ENCODE data around the gene PJVK.

Gene PJVK

GRCh38 chr2:178429336-178429735 is 21.8 kb upstream of the PJVK start:
- peaks cover 82% of the 10 kb centered on the region for H3K36me3 ChIP-seq (ENCODE audit: insufficient read depth, insufficient read length, low read length)
- H3K9ac ChIP-seq (ENCODE audit: insufficient read length, low read depth), result no peak overlapping the region
- H3K27me3 ChIP-seq (ENCODE audit: insufficient read depth, insufficient read length), result no peaks in the 10 kb centered on the region
- H3K4me3 ChIP-seq (ENCODE audit: insufficient read length, low read depth), result no peak overlapping the region
- TF ChIP-seq ZNF274 (IDR thresholded peaks at IDR 0.05; ENCODE audit: low read depth, low read length) (no peak), YY1 (IDR thresholded peaks at IDR 0.05; ENCODE audit: insufficient read depth, insufficient read length) (no peak), SUZ12 (IDR thresholded peaks at IDR 0.05; ENCODE audit: extremely low read depth, insufficient read depth, insufficient read length) (no peak)
- no peak for DNase-seq (ENCODE audit: low read depth, low spot score)
- H3K9me3 ChIP-seq (ENCODE audit: insufficient read depth, low read length), result peaks cover 18% of the 10 kb centered on the region
- no peaks in the 10 kb centered on the region for H3K4me1 ChIP-seq (ENCODE audit: insufficient read depth, insufficient read length)

- DNase-seq (ENCODE audit: low read depth, low spot score), result no peak
- no peaks in the 10 kb centered on the region for H3K27me3 ChIP-seq (ENCODE audit: insufficient read depth, insufficient read length)
- H3K4me1 ChIP-seq (ENCODE audit: insufficient read depth, insufficient read length), result no peaks in the 10 kb centered on the region
- peaks cover 83% of the 10 kb centered on the region for H3K36me3 ChIP-seq (ENCODE audit: insufficient read depth, insufficient read length, low read length)
- H3K4me3 ChIP-seq (ENCODE audit: insufficient read length, low read depth), result no peak overlapping the region
- no peak for TF ChIP-seq ZNF274 (IDR thresholded peaks at IDR 0.05; ENCODE audit: low read depth, low read length)
- no peaks in the 10 kb centered on the region for H3K9me3 ChIP-seq (ENCODE audit: insufficient read depth, low read length)
- no peak overlapping the region for H3K9ac ChIP-seq (ENCODE audit: insufficient read length, low read depth)
Observed at GRCh38 chr2:178436662-178437061, 14.5 kb upstream of the PJVK start.

GRCh38 chr2:178441426-178441825 is 9.8 kb upstream of the PJVK start:
- no peaks in the 10 kb centered on the region for H3K4me1 ChIP-seq (ENCODE audit: insufficient read depth, insufficient read length)
- TF ChIP-seq ZNF274 (IDR thresholded peaks at IDR 0.05; ENCODE audit: low read depth, low read length) (no peak), YY1 (IDR thresholded peaks at IDR 0.05; ENCODE audit: insufficient read depth, insufficient read length) (no peak), SUZ12 (IDR thresholded peaks at IDR 0.05; ENCODE audit: extremely low read depth, insufficient read depth, insufficient read length) (no peak)
- DNase-seq (ENCODE audit: low read depth, low spot score), result no peak

GRCh38 chr2:178448968-178449661 is 2.1 kb upstream of the PJVK start:
- peak overlapping the region; percentile 93 for H3K4me3 ChIP-seq (ENCODE audit: insufficient read length, low read depth)
- no peaks in the 10 kb centered on the region for H3K9me3 ChIP-seq (ENCODE audit: insufficient read depth, low read length)
- no peak for TF ChIP-seq SUZ12 (IDR thresholded peaks at IDR 0.05; ENCODE audit: extremely low read depth, insufficient read depth, insufficient read length)
- TF ChIP-seq ZNF274 (IDR thresholded peaks at IDR 0.05; ENCODE audit: low read depth, low read length), result no peak
- TF ChIP-seq YY1 (IDR thresholded peaks at IDR 0.05; ENCODE audit: insufficient read depth, insufficient read length), result no peak
- H3K9ac ChIP-seq (ENCODE audit: insufficient read length, low read depth), result peak overlapping the region; percentile 99
- H3K4me1 ChIP-seq (ENCODE audit: insufficient read depth, insufficient read length), result no peaks in the 10 kb centered on the region
- H3K36me3 ChIP-seq (ENCODE audit: insufficient read depth, insufficient read length, low read length), result peaks cover 57% of the 10 kb centered on the region
- H3K27me3 ChIP-seq (ENCODE audit: insufficient read depth, insufficient read length), result no peaks in the 10 kb centered on the region
- DNase-seq (ENCODE audit: low read depth, low spot score), result no peak

More at GRCh38 chr2:178441426-178441825, 9.8 kb upstream of the PJVK start:
- Histone ChIP-seq H3K36me3 (ENCODE audit: insufficient read depth, insufficient read length, low read length) (peaks cover 84% of the 10 kb centered on the region), H3K27me3 (ENCODE audit: insufficient read depth, insufficient read length) (no peaks in the 10 kb centered on the region), H3K9me3 (ENCODE audit: insufficient read depth, low read length) (no peaks in the 10 kb centered on the region), H3K4me3 (ENCODE audit: insufficient read length, low read depth) (no peak overlapping the region), H3K9ac (ENCODE audit: insufficient read length, low read depth) (no peak overlapping the region)

GRCh38 chr2:178449700-178450523 is 1.3 kb upstream of the PJVK start:
- Histone ChIP-seq H3K36me3 (ENCODE audit: insufficient read depth, insufficient read length, low read length) (peaks cover 51% of the 10 kb centered on the region), H3K9me3 (ENCODE audit: insufficient read depth, low read length) (no peaks in the 10 kb centered on the region), H3K27me3 (ENCODE audit: insufficient read depth, insufficient read length) (no peaks in the 10 kb centered on the region), H3K4me3 (ENCODE audit: insufficient read length, low read depth) (peak overlapping the region; percentile 93), H3K9ac (ENCODE audit: insufficient read length, low read depth) (peak overlapping the region; percentile 99), H3K4me1 (ENCODE audit: insufficient read depth, insufficient read length) (no peaks in the 10 kb centered on the region)
- TF ChIP-seq YY1 (IDR thresholded peaks at IDR 0.05; ENCODE audit: insufficient read depth, insufficient read length) (no peak), SUZ12 (IDR thresholded peaks at IDR 0.05; ENCODE audit: extremely low read depth, insufficient read depth, insufficient read length) (no peak), ZNF274 (IDR thresholded peaks at IDR 0.05; ENCODE audit: low read depth, low read length) (no peak)
- DNase-seq (ENCODE audit: low read depth, low spot score), result no peak

- Histone ChIP-seq H3K9me3 (ENCODE audit: insufficient read depth, low read length) (no peaks in the 10 kb centered on the region), H3K4me1 (ENCODE audit: insufficient read depth, insufficient read length) (no peaks in the 10 kb centered on the region), H3K36me3 (ENCODE audit: insufficient read depth, insufficient read length, low read length) (peaks cover 46% of the 10 kb centered on the region), H3K4me3 (ENCODE audit: insufficient read length, low read depth) (peak overlapping the region; percentile 93), H3K27me3 (ENCODE audit: insufficient read depth, insufficient read length) (no peaks in the 10 kb centered on the region), H3K9ac (ENCODE audit: insufficient read length, low read depth) (peak overlapping the region; percentile 99)
- DNase-seq (ENCODE audit: low read depth, low spot score), result no peak
- no peak for TF ChIP-seq ZNF274 (IDR thresholded peaks at IDR 0.05; ENCODE audit: low read depth, low read length)
- TF ChIP-seq SUZ12 (IDR thresholded peaks at IDR 0.05; ENCODE audit: extremely low read depth, insufficient read depth, insufficient read length), result no peak
- TF ChIP-seq YY1 (IDR thresholded peaks at IDR 0.05; ENCODE audit: insufficient read depth, insufficient read length), result no peak
Observed at GRCh38 chr2:178450524-178450773, 729 bp upstream of the PJVK start.

- no peaks in the 10 kb centered on the region for H3K4me1 ChIP-seq (ENCODE audit: insufficient read depth, insufficient read length)
- H3K9ac ChIP-seq (ENCODE audit: insufficient read length, low read depth), result peak overlapping the region; percentile 59
- TF ChIP-seq ZNF274 (IDR thresholded peaks at IDR 0.05; ENCODE audit: low read depth, low read length) (no peak), YY1 (IDR thresholded peaks at IDR 0.05; ENCODE audit: insufficient read depth, insufficient read length) (no peak), SUZ12 (IDR thresholded peaks at IDR 0.05; ENCODE audit: extremely low read depth, insufficient read depth, insufficient read length) (no peak)
- no peak for DNase-seq (ENCODE audit: low read depth, low spot score)
- peaks cover 30% of the 10 kb centered on the region for H3K36me3 ChIP-seq (ENCODE audit: insufficient read depth, insufficient read length, low read length)
- no peaks in the 10 kb centered on the region for H3K9me3 ChIP-seq (ENCODE audit: insufficient read depth, low read length)
- H3K27me3 ChIP-seq (ENCODE audit: insufficient read depth, insufficient read length), result no peaks in the 10 kb centered on the region
- peak overlapping the region; percentile 69 for H3K4me3 ChIP-seq (ENCODE audit: insufficient read length, low read depth)
Observed at GRCh38 chr2:178452334-178452733, 1.2 kb downstream of the PJVK start.
